GM18526 (cell line): Measurements from ENCODE around the gene SEMA7A.

Experiments used
- POLR2A ChIP-seq: IDR thresholded peaks from 3 replicates; pipeline ENCODE4 v1.6.1; 2011; ENCODE audit not compliant: insufficient read length; ENCODE audit errors: extremely low read depth

SEMA7A gene

DNA sequence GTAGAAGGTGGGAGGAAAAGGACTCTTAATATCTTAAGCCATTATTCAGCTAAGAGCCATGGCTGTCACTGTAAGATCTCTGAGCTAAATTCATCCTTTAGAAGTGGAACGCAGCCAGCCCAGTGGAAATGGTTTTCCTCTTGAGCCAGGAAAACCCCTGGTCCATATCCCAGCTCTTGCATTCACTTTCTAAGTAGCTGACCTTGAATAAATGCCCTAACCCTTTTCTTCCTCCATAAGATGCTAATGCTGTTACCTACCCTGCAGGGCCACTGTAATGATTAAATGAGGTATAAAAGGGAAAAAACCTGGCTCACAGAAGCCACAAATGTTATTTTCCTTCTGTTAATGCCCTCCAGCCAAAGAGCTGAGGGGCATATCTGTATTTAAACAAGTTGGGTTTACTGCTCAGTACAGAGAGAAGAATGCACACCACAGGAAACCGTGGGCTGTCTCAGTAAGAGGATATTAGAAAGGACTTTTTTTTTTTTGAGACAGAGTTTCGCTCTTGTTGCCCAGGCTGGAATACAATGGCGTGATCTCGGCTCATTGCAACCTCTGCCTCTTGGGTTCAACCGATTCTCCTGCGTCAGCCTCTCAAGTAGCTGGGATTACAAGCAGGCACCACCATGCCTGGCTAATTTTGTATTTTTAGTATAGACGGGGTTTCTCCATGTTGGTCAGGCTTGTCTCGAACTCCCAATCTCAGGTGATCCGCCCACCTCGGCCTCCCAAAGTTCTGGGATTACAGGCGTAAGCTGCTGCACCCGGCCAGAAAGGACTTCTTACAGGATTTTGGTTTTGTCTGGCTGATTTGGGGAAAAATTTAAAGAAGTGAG lies 20.4 kb upstream of the SEMA7A start:
- no peak for TF ChIP-seq POLR2A

- TF ChIP-seq POLR2A, result no peak
These were observed 18.4 kb upstream of the SEMA7A start for GRCh38 chr15:74451861-74452835.

DNA sequence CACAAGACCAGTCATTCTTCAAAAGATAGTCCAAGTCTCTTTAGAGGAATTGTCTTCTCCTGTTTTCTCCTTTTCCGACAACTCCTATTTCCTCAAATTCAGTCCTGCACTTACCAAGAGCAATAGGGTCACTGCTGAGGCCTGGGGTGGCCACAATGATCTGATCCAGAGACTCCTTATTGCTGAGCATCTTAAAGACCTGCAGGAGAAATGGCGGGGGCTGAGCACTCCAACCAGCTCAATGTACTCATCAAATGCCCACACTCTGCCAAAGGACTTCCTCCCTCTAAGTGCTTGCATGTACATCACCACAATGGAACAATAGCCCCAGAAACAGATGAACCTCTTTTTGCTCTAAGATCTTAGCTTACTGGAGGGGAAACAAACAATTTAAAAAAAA lies 17.6 kb upstream of the SEMA7A start:
- TF ChIP-seq POLR2A, result no peak

DNA sequence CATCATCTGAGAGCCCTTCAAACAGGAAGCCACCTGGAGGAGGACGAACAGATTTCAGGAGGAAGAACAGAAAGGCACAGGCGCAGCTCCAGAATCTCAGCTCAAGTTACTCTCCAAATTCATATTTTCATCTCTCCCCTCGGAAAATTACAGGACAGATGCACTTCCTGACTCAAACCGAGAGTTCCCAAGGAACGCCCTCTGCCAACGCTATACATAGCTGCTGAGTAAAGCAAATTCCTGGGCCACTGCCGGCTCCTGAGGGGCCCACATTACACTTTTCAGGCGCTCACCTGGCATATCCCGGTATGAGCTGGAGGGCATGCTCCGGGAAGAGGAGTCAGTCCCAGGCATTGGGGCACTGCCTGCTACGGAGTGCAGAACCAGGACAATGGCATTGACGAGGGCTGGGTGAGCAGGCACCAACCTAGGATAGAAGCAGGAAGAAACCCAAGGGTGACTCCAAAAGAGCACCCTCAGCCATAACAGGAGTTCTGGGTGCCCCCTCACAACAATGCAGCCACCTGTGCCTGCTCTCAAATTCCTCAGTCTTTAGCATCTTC lies 16.0 kb upstream of the SEMA7A start:
- no peak for TF ChIP-seq POLR2A

DNA sequence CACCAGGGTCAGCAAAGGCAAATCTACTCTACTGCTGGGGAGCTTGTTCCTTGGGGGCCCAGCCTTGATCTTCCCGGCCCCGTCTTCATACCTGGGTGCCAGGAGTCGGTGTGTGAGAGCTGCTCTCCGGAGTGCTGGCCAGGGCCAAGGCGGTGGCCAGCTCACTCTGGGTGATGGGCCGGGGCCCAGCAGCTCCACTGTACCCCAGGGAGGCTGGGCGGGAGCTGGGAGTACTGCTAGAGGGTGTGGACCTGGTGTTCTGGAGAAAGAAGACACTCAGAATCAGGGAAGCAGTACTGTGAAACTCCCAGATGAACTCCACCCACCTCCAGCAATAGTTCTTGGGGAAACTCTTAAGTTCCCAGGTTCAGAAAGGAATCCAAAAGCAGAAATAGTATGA lies 15.3 kb upstream of the SEMA7A start:
- no peak for TF ChIP-seq POLR2A

DNA sequence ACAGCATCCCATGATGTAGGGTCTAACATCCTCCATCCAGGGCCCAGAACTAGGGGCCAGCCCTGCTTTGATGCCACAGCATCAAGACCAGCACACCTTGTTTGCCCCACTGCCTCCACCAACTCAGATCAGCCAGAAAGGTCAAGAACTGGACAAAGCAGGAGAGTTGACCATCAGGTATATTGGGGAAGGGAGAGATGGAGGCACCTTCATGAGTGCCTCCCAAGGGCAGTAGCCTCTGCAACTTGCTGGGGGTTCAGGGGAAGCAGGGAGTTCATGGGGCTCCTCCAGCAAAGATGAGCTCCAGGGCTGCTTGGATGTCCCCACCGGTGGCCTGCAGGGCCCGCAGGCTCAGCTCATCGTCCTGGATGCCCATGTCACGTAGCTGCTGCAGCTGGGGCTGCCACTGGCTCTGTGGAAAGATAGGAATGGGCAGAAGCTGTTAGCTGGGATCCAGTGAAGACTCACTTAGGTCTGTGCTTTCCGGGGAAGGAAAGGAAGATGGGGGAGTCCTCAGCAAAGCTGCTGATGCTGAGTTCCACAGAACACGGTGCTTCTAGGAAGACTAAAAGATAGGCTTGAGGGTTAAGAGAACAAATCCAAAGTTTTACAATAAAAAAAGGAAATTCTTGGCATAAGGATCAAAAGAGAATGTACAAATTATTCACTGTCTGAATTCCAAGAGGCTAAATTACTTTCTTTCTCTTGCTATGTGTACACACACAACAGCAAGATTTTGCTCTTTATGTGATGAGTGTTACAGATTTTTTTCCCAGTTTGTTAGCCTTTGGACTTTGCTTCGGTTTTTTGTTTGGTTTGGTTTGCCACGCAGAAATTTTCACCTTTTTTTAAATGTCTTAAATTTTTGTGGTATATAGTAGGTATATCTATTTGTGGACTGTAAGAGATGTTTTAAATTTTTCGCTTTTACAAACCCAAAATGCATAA lies 12.3 kb upstream of the SEMA7A start:
- TF ChIP-seq POLR2A, result no peak

DNA sequence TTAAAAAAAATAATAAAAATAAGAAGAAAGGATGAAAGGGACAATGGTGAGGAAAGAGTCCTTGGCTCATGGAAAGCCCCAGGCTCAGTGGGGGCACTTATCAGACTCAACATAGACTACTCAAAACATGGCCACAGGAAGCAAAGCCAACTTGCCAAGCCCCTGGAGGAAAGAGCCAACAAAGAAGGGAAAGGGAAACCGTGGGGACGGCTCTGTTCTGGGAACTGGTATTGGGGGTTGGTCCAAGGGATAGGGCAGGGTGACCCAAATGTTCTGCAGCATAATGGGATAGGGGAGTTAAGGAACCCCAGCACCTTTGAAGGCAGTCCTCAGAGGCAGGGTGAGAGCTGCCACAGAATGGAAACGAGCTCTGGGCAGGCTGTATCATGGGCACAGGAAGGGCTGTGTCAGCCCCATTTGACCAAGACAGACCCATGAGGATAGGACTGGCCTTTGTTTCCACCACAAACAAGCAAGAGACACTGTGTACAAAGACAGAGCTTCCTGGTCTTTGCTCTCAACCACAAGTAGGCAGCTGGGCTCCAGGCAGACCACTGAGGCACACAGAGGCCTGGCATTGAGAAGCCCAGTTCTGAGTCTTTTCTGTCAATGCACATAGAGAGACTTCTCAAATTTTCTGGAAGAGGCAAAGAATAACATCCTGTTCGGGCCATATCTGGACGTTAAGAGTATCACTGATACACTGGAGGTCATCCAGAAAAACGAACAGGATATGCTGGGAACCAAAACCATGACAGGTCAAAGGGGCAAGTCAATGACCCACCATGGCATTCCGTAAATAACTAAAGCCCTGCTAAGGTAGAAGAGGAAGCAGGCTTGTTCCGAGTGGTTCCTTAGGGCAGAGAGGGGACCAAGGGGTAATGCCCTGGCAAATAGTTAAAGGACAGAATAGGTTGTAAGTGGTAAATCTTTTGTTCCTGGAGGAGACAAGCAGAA lies 10.6 kb upstream of the SEMA7A start:
- TF ChIP-seq POLR2A, result no peak

DNA sequence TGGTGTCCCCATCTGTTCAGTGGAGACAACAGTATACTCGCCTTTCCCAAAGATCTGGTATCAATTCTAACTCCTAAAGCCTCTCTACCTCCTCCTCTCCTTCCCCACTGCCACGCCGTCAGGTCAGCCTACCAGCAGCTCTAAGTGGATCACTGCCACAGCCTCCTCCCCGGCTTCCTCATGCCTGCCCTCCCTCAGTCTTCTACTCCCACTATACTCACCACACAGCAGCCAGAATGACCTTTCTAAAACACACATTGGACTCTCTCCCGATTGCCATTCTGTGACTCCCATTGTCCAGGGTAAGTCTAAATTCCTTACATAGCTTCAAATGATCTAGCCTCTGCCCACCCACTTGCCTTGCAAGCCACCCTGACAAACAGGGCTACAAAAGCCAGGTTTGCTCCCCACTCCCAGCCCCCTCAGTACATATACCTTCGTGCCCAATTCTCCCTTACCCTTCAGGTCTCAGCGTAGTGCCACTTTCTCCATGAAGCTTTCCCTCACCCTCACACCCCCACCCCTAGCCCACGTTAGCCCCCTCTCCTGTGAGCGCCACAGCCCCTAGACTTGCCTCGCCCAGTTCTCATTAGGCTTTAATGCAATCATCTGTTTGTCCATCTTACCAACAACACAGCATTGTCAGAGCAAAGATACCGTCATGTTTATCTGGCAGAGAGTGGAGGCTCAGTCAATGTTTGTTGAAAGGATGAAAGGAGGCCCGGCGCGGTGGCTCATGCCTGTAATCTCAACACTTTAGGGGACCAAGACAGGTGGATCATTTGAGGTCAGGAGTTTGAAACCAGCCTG lies 9.5 kb upstream of the SEMA7A start:
- TF ChIP-seq POLR2A, result no peak

GRCh38 chr15:74442604-74443003 lies 8.8 kb upstream of the SEMA7A start:
- no peak for TF ChIP-seq POLR2A

DNA sequence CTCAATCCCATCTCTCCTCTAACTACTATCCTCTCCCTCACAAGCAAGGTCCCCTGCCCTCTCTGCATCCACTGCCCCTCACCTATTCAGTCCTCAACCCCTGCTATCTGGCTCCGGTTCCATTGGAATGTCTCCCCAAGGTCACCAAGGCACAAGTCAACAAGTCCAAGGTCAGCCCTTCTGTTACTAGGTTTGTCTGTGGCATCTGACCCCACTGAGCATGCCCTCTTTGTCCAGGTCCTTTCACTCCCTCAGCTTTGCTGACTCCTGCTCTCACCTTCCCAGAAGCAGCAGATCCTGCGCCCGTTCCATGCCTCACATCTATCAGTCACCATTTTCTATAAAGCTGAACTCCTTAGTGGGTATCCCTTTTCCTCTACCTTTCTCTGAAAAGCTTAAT lies 8.3 kb upstream of the SEMA7A start:
- no peak for TF ChIP-seq POLR2A

DNA sequence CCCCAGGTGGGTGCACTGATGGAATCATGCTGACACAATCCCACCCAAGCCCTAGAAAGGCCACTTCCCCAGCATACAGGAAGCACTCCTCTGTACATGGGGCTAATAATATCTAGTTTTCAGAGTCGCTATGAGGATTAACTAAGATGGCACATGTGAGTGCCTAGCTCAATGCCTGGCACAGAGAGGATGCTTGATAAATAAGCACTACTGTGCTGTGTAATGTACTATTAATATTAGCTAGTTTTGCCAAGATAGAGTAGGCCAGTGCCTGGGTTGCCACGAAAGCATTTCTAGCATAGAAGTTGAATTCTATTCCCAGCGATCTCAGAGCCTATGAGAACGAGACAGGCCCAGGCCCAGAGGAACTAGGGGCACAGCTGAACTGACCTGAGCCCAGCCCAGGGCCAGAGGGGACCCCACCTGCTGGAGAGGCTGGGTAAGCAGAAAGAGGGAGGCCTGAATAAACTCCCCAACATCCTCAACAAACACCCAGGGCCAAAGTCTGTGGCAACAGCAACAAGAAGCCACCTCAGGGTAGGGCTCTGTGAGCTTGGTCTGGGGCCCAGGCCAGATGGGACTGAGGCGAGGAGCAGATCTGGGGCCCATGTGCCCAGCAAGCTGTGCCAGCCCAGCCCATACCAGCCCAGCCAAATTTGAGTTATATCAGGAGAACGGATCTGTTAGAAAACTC lies 7.6 kb upstream of the SEMA7A start:
- TF ChIP-seq POLR2A, result no peak

DNA sequence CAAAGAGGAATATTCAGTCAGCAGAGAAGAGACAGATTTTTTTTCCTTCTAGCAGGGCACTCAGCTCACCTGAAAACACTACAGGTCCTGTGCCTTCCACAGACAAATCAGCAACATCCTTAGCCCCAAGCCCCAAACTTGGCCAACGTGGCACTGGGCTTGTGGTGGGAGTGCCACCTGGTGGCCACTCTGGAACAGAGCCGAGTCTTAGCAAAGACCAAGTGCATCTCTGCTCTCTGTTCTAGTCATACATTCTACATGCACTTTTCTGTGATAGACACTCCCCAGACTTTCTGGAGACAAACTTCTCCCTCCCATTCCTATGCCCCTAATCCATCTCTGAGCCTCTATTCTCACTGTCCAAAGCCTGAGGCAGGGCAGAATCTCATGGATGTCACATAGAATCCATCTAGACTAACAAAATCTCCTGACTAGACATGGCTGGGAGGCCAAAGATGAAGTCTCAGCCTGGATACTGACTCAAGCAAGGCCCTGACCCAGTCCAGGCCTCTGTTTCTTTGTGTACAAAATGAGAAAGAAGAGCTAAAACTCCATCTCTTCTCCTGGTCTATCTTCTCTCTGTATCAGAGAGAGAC lies 5.1 kb upstream of the SEMA7A start:
- TF ChIP-seq POLR2A, result no peak
